ENCODE results near the gene RRAGA. TPM values are rescaled to one million over a fixed set of nuclear protein-coding genes. Genes with fewer than 3 reads are reported as not detected.

RRAGA gene
- total RNA-seq, 4 donors from 2014 or later, result 65.2 to 70.4 (median 65.5) TPM

DNA sequence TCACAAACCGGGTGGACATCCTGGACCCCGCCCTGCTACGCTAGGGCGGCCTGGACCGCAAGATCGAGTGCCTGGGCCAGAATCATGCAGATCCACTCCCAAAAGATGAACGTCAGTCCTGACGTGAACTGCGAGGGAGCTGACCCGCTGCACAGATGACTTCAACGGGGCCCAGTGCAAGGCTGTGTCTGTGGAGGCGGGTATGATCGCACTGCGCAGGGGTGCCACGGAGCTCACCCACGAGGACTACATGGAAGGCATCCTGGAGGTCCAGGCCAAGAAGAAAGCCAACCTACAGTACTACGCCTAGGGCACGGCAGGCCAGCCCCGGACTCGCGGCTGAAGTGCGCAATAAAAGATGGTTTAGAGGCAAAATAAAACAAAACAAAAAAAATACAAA lies 21.4 kb upstream of the RRAGA start:
- Histone ChIP-seq H3K9me3 (no peaks in the 10 kb centered on the region), H3K27me3 (peaks cover 0 to 8% (median 0%) of the 10 kb centered on the region in 3 donors), H3K4me1 (no peaks in the 10 kb centered on the region), H3K4me3 (no peak overlapping the region), H3K27ac (no peak overlapping the region), H3K36me3 (no peaks in the 10 kb centered on the region)
- ATAC-seq (no peak), DNase-seq (no peak)
- intact Hi-C loops (cut with DNase I; ENCODE audit: low total_unique reads) (loop anchor here (5.0 kb wide), 1 partner anchor 1216 kb away; no protein-coding TSS in a partner anchor), in situ Hi-C loops (cut with MboI; ENCODE audit: low sequenced_read_pairs in 4 of 4) (loop anchor here (5.0 to 25.0 kb wide), 3 partner anchors 771 to 1216 kb away; no protein-coding TSS in a partner anchor)
- TF ChIP-seq, protein P1, sequence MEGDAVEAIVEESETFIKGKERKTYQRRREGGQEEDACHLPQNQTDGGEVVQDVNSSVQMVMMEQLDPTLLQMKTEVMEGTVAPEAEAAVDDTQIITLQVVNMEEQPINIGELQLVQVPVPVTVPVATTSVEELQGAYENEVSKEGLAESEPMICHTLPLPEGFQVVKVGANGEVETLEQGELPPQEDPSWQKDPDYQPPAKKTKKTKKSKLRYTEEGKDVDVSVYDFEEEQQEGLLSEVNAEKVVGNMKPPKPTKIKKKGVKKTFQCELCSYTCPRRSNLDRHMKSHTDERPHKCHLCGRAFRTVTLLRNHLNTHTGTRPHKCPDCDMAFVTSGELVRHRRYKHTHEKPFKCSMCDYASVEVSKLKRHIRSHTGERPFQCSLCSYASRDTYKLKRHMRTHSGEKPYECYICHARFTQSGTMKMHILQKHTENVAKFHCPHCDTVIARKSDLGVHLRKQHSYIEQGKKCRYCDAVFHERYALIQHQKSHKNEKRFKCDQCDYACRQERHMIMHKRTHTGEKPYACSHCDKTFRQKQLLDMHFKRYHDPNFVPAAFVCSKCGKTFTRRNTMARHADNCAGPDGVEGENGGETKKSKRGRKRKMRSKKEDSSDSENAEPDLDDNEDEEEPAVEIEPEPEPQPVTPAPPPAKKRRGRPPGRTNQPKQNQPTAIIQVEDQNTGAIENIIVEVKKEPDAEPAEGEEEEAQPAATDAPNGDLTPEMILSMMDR (IDR thresholded peaks at IDR 0.05 in 4 of 5, conservative IDR thresholded peaks at IDR 0.05 in 1 of 5), result no peak
- TF ChIP-seq POLR2A (IDR thresholded peaks at IDR 0.05), result no peak

DNA sequence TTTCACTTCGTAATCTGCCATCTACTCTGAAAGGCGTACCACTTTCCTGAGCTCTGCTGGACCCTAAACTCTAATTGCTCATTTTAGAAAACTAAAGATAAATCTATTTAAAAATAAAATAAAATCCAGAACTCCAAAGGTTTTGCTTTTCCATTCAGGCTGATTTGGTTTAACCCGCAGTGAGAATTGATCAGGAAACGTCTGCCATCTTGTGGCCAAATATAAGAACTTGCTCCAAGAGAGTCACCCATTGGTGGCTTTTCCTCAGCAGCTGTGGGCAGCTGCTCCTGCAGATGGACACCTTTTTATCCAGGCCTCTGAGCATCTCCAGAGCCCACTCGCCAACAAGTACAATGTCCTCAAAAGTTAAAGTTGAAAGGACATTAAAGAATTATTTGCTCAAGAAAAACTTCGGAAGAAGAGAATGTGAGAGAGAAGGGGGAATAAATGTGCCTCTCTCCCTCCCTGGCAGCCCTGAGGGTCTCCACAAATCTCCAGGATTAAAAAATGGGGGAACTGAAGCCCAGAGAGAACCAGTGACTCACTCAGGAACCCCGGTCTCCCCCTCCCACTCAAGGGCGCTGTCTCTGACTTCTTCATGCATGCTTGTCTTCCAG lies 20.3 kb upstream of the RRAGA start:
- H3K27ac ChIP-seq, result no peak overlapping the region
- intact Hi-C loops (cut with DNase I; ENCODE audit: low total_unique reads), result loop anchor here (1.0 to 5.0 kb wide), 2 partner anchors 774 to 1217 kb away; no protein-coding TSS in a partner anchor
- ATAC-seq (peak in 1 of 2 donors; percentile 46), DNase-seq (no peak)
- H3K4me3 ChIP-seq, result no peak overlapping the region
- no peaks in the 10 kb centered on the region for H3K36me3 ChIP-seq
- in situ Hi-C loops (cut with MboI; ENCODE audit: low sequenced_read_pairs in 4 of 4), result loop anchor here (5.0 to 25.0 kb wide), 3 partner anchors 772 to 1217 kb away; no protein-coding TSS in a partner anchor
- no peaks in the 10 kb centered on the region for H3K9me3 ChIP-seq
- H3K4me1 ChIP-seq, result no peaks in the 10 kb centered on the region
- TF ChIP-seq POLR2A (IDR thresholded peaks at IDR 0.05), result no peak
- TF ChIP-seq, protein P1 (IDR thresholded peaks at IDR 0.05 in 4 of 5, conservative IDR thresholded peaks at IDR 0.05 in 1 of 5), result peak; percentile 22 to 74 (median 63)
- H3K27me3 ChIP-seq, result peaks cover 0 to 8% (median 0%) of the 10 kb centered on the region in 3 donors

DNA sequence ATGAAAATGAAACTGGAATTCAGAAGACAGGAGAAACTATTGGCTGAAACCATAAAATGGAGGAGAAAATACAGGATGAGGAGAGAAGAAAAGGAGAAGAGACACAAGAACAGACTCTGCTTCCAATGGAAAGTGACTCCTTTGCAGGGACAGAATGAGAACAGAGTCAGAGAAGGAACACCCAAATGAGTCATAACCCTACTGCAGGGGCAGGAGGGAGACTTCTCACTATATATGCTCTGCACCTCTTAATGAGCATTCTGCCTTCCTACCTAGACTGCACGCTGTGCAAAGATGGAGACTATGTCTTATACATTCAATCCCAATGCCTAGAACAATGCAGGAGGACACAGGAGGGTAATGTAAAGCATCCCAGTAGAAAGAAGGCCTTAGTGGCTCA lies 18.3 kb upstream of the RRAGA start:
- intact Hi-C loops (cut with DNase I; ENCODE audit: low total_unique reads), result no loop called here

DNA sequence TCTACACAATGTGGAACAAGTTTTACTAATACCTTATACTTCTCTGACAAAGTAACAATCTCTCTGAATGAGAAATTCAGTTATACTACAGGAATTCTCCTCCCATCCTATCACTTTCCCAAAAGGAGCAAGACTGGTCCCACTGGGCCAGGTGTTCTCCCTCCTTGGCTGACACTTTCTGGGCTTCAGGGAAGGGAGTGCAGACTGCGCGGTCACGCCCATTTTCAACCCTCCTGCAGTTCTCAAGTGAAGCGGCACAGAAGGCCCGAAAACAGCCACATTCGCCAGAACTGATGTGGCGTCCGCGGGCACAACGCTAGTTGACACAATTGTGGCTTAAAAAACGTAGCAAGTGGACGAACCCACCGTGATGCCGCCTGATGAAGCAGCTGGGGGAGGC lies 16.8 kb upstream of the RRAGA start:
- no peak overlapping the region for H3K4me3 ChIP-seq
- no peaks in the 10 kb centered on the region for H3K9me3 ChIP-seq
- no peak for DNase-seq
- H3K27me3 ChIP-seq, result peaks cover 0 to 8% (median 0%) of the 10 kb centered on the region in 3 donors
- no peak for ATAC-seq
- no peaks in the 10 kb centered on the region for H3K36me3 ChIP-seq
- intact Hi-C loops (cut with DNase I; ENCODE audit: low total_unique reads) (no loop called here), in situ Hi-C loops (cut with MboI; ENCODE audit: low sequenced_read_pairs in 4 of 4) (loop anchor here in 1 of 4 donors (25.0 kb wide), 1 partner anchor 1220 kb away; no protein-coding TSS in a partner anchor)
- H3K27ac ChIP-seq, result no peak overlapping the region
- no peaks in the 10 kb centered on the region for H3K4me1 ChIP-seq
- no peak for TF ChIP-seq POLR2A (IDR thresholded peaks at IDR 0.05)
- TF ChIP-seq, protein P1 (IDR thresholded peaks at IDR 0.05 in 4 of 5, conservative IDR thresholded peaks at IDR 0.05 in 1 of 5), result no peak

More for the DNA sequence above, 18.3 kb upstream of the RRAGA start:
- Histone ChIP-seq H3K4me3 (no peak overlapping the region), H3K36me3 (no peaks in the 10 kb centered on the region), H3K4me1 (no peaks in the 10 kb centered on the region), H3K27me3 (peaks cover 0 to 8% (median 0%) of the 10 kb centered on the region in 3 donors), H3K27ac (no peak overlapping the region), H3K9me3 (no peaks in the 10 kb centered on the region)
- no peak for ATAC-seq
- DNase-seq, result no peak
- TF ChIP-seq POLR2A (IDR thresholded peaks at IDR 0.05), result no peak
- TF ChIP-seq, protein P1 (IDR thresholded peaks at IDR 0.05 in 4 of 5, conservative IDR thresholded peaks at IDR 0.05 in 1 of 5), result no peak
- in situ Hi-C loops (cut with MboI; ENCODE audit: low sequenced_read_pairs in 4 of 4), result loop anchor here in 1 of 4 donors (25.0 kb wide), 1 partner anchor 1219 kb away; no protein-coding TSS in a partner anchor
